GM12892 (cell line): Measurements from ENCODE around the gene TRIM5.

ENCODE experiments used
- POLR2A ChIP-seq: IDR thresholded peaks from 2 replicates; pipeline ENCODE4 v1.6.1; 2011; ENCODE audit warnings: low read depth, low read length, control low read depth
- POLR2AphosphoS5 ChIP-seq: IDR thresholded peaks from 2 replicates; pipeline ENCODE4 v1.6.1; 2011; ENCODE audit warnings: low read depth, low read length, control low read depth
- TAF1 ChIP-seq: IDR thresholded peaks from 2 replicates; pipeline ENCODE4 v1.6.1; 2011; ENCODE audit warnings: low read depth, mild to moderate bottlenecking, control low read depth, low read length, borderline replicate concordance

- TF ChIP-seq POLR2A: no peak
- TF ChIP-seq POLR2AphosphoS5: no peak
- TF ChIP-seq TAF1: no peak
Observed at GRCh38 chr11:5622802-5623201, 62.1 kb downstream of the TRIM5 start.
